ENCODE results near the gene FBXL17. TPM values are rescaled to one million over a fixed set of nuclear protein-coding genes. Genes with fewer than 3 reads are reported as not detected.
A peak's percentile ranks its signal among the peaks of the same experiment; 100 is the strongest.

The FBXL17 gene
- polyA plus RNA-seq, 1 of the 3 experiments (the other 2 are of a cell fraction): 4.4 TPM

DNA sequence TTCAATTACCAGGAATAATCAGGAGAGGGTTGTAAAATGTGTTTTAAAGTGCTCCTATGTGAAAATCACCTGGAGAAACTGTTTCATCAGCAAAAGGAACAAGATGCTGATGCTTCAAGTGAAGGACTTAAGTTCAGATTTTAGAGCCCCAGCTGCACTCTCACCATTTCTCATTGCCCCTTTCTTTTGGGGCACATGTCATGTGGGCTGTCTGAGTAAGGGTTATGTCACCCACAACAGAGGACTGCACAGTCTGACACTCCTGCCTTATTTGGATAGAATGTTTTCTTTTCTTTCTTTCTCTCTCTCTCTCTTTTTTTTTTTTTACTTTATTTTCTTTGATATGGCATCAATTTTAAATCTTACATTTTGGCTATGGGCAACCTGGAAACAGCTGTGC lies 507.1 kb downstream of the FBXL17 start:
- no peak overlapping the region for H3K9ac ChIP-seq
- H3K4me2 ChIP-seq: peak overlapping the region; percentile 35; the same call in 1 of the 2 replicates
- H3K27me3 ChIP-seq (ENCODE audit: insufficient read depth): no peaks in the 10 kb centered on the region

DNA sequence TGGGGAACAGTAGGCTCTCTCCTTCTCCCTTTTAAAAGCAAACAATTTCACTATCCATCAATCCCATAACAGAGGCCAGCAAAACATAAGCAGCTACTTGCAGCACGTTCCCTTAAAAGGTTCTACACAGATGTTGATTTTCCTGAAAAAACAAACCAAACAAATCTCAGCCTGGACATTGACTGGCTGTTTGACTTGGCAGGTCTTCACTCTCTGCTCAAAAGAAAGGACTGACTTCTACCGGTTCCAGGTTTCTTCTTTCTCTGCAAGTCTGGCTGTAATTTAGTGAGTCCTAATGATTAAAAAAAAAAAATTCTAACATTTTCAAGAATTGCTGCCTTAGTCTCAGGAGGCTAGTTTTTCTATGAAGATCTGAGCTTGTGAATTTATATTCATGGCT lies 508.0 kb downstream of the FBXL17 start:
- Histone ChIP-seq H3K4me1 (ENCODE audit: control insufficient read depth in 1 of 2, insufficient read depth in 2 of 2, low read depth in 1 of 2, low read length in 1 of 2) (peaks cover 11 to 16% of the 10 kb centered on the region in 2 experiments; a peak in 3 of 4 replicates), H2AFZ (ENCODE audit: low read depth) (no peak overlapping the region), H3K36me3 (replicated peaks in 1 of 2; ENCODE audit: control insufficient read depth in 1 of 2, insufficient read depth in 2 of 2, low read length in 1 of 2) (no peaks in the 10 kb centered on the region), H4K20me1 (ENCODE audit: insufficient read depth) (no peaks in the 10 kb centered on the region), H3K27ac (ENCODE audit: low read depth in 2 of 2, low read length in 1 of 2) (no peak overlapping the region), H3K4me3 (ENCODE audit: low read depth in 2 of 2, low read length in 1 of 2) (no peak overlapping the region), H3K9me2 (no peaks in the 10 kb centered on the region), H3K4me2 (no peak overlapping the region), H3K79me2 (ENCODE audit: insufficient read depth) (no peaks in the 10 kb centered on the region), H3K9ac (no peak overlapping the region), H3F3A (replicated peaks; ENCODE audit: insufficient read depth) (no peaks in the 10 kb centered on the region), H3K9me3 (no peaks in the 10 kb centered on the region), H3K27me3 (ENCODE audit: insufficient read depth) (no peaks in the 10 kb centered on the region)
- POLR2A ChIA-PET: no interaction called here
- CTCF ChIA-PET: no interaction called here
- TF ChIP-seq, protein P1, sequence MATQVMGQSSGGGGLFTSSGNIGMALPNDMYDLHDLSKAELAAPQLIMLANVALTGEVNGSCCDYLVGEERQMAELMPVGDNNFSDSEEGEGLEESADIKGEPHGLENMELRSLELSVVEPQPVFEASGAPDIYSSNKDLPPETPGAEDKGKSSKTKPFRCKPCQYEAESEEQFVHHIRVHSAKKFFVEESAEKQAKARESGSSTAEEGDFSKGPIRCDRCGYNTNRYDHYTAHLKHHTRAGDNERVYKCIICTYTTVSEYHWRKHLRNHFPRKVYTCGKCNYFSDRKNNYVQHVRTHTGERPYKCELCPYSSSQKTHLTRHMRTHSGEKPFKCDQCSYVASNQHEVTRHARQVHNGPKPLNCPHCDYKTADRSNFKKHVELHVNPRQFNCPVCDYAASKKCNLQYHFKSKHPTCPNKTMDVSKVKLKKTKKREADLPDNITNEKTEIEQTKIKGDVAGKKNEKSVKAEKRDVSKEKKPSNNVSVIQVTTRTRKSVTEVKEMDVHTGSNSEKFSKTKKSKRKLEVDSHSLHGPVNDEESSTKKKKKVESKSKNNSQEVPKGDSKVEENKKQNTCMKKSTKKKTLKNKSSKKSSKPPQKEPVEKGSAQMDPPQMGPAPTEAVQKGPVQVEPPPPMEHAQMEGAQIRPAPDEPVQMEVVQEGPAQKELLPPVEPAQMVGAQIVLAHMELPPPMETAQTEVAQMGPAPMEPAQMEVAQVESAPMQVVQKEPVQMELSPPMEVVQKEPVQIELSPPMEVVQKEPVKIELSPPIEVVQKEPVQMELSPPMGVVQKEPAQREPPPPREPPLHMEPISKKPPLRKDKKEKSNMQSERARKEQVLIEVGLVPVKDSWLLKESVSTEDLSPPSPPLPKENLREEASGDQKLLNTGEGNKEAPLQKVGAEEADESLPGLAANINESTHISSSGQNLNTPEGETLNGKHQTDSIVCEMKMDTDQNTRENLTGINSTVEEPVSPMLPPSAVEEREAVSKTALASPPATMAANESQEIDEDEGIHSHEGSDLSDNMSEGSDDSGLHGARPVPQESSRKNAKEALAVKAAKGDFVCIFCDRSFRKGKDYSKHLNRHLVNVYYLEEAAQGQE (IDR thresholded peaks at IDR 0.05; ENCODE audit: low read depth, low read length): no peak
- TF ChIP-seq YY1 (IDR thresholded peaks at IDR 0.05; ENCODE audit: low read depth): no peak
- TF ChIP-seq, protein P2, sequence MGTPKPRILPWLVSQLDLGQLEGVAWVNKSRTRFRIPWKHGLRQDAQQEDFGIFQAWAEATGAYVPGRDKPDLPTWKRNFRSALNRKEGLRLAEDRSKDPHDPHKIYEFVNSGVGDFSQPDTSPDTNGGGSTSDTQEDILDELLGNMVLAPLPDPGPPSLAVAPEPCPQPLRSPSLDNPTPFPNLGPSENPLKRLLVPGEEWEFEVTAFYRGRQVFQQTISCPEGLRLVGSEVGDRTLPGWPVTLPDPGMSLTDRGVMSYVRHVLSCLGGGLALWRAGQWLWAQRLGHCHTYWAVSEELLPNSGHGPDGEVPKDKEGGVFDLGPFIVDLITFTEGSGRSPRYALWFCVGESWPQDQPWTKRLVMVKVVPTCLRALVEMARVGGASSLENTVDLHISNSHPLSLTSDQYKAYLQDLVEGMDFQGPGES (IDR thresholded peaks at IDR 0.05; ENCODE audit: low read depth, low read length): no peak
- no peak for TF ChIP-seq TAF1 (IDR thresholded peaks at IDR 0.05; ENCODE audit: borderline replicate concordance, low read depth, low read length)
- TF ChIP-seq JUND (IDR thresholded peaks at IDR 0.05): no peak
- TF ChIP-seq, protein P3, sequence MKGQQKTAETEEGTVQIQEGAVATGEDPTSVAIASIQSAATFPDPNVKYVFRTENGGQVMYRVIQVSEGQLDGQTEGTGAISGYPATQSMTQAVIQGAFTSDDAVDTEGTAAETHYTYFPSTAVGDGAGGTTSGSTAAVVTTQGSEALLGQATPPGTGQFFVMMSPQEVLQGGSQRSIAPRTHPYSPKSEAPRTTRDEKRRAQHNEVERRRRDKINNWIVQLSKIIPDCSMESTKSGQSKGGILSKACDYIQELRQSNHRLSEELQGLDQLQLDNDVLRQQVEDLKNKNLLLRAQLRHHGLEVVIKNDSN (IDR thresholded peaks at IDR 0.05; ENCODE audit: borderline replicate concordance, low read depth): no peak
- TF ChIP-seq, protein P4, sequence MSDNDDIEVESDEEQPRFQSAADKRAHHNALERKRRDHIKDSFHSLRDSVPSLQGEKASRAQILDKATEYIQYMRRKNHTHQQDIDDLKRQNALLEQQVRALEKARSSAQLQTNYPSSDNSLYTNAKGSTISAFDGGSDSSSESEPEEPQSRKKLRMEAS (IDR thresholded peaks at IDR 0.05; ENCODE audit: low read depth): no peak
- TF ChIP-seq POLR2AphosphoS5 (IDR thresholded peaks at IDR 0.05; ENCODE audit: low read depth, low read length): no peak
- 82% methylated on average over 2 of the region's 2 CpGs for WGBS (ENCODE audit: low lambda C conversion rate)
- no peak for DNase-seq

More for the DNA sequence above, 507.1 kb downstream of the FBXL17 start:
- Histone ChIP-seq H3K79me2 (ENCODE audit: insufficient read depth) (no peaks in the 10 kb centered on the region), H2AFZ (ENCODE audit: low read depth) (no peak overlapping the region), H3K36me3 (replicated peaks in 1 of 2; ENCODE audit: control insufficient read depth in 1 of 2, insufficient read depth in 2 of 2, low read length in 1 of 2) (no peaks in the 10 kb centered on the region), H3F3A (replicated peaks; ENCODE audit: insufficient read depth) (no peaks in the 10 kb centered on the region), H3K9me2 (no peaks in the 10 kb centered on the region), H4K20me1 (ENCODE audit: insufficient read depth) (no peaks in the 10 kb centered on the region), H3K9me3 (no peaks in the 10 kb centered on the region), H3K4me3 (ENCODE audit: low read depth in 2 of 2, low read length in 1 of 2) (no peak overlapping the region), H3K4me1 (ENCODE audit: control insufficient read depth in 1 of 2, insufficient read depth in 2 of 2, low read depth in 1 of 2, low read length in 1 of 2) (peaks cover 6 to 9% of the 10 kb centered on the region in 2 experiments; a peak in 2 of 4 replicates), H3K27ac (ENCODE audit: low read depth in 2 of 2, low read length in 1 of 2) (no peak overlapping the region)
- DNase-seq: no peak
- ChIA-PET POLR2A (no interaction called here), CTCF (no interaction called here)
- TF ChIP-seq GABPA (IDR thresholded peaks at IDR 0.05; ENCODE audit: low read depth) (no peak), SIN3A (IDR thresholded peaks at IDR 0.05; ENCODE audit: borderline replicate concordance, low read depth, low read length) (no peak), FOSL2 (IDR thresholded peaks at IDR 0.05; ENCODE audit: borderline replicate concordance, low read depth) (no peak), FOXJ3 (CRISPR knock-in tag; IDR thresholded peaks at IDR 0.05) (no peak), ELF1 (IDR thresholded peaks at IDR 0.05) (no peak), NRF1 (IDR thresholded peaks at IDR 0.05; ENCODE audit: low read depth, low read length) (no peak), POLR2AphosphoS5 (IDR thresholded peaks at IDR 0.05; ENCODE audit: low read depth, low read length) (no peak), JUND (IDR thresholded peaks at IDR 0.05) (no peak), EP300 (IDR thresholded peaks at IDR 0.05; ENCODE audit: borderline replicate concordance in 1 of 2, low read depth in 1 of 2, low read length in 1 of 2) (no peak), RAD21 (IDR thresholded peaks at IDR 0.05; ENCODE audit: low read length) (no peak), MEF2A (IDR thresholded peaks at IDR 0.05; ENCODE audit: borderline replicate concordance, low read depth) (no peak), NFIC (IDR thresholded peaks at IDR 0.05; ENCODE audit: borderline replicate concordance) (no peak), TAF1 (IDR thresholded peaks at IDR 0.05; ENCODE audit: borderline replicate concordance, low read depth, low read length) (no peak)
- TF ChIP-seq, protein P3 (IDR thresholded peaks at IDR 0.05; ENCODE audit: borderline replicate concordance, low read depth): no peak
- TF ChIP-seq, protein P5, sequence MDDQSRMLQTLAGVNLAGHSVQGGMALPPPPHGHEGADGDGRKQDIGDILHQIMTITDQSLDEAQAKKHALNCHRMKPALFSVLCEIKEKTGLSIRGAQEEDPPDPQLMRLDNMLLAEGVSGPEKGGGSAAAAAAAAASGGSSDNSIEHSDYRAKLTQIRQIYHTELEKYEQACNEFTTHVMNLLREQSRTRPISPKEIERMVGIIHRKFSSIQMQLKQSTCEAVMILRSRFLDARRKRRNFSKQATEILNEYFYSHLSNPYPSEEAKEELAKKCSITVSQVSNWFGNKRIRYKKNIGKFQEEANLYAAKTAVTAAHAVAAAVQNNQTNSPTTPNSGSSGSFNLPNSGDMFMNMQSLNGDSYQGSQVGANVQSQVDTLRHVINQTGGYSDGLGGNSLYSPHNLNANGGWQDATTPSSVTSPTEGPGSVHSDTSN (IDR thresholded peaks at IDR 0.05): no peak
- TF ChIP-seq, protein P6, sequence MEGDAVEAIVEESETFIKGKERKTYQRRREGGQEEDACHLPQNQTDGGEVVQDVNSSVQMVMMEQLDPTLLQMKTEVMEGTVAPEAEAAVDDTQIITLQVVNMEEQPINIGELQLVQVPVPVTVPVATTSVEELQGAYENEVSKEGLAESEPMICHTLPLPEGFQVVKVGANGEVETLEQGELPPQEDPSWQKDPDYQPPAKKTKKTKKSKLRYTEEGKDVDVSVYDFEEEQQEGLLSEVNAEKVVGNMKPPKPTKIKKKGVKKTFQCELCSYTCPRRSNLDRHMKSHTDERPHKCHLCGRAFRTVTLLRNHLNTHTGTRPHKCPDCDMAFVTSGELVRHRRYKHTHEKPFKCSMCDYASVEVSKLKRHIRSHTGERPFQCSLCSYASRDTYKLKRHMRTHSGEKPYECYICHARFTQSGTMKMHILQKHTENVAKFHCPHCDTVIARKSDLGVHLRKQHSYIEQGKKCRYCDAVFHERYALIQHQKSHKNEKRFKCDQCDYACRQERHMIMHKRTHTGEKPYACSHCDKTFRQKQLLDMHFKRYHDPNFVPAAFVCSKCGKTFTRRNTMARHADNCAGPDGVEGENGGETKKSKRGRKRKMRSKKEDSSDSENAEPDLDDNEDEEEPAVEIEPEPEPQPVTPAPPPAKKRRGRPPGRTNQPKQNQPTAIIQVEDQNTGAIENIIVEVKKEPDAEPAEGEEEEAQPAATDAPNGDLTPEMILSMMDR (IDR thresholded peaks at IDR 0.05): no peak

Data from SK-N-SH (cell line).